ENCODE data around the gene ACOT2. TPM values are rescaled to one million over a fixed set of nuclear protein-coding genes. Genes with fewer than 3 reads are reported as not detected.
"Not testable (repeated sequence)": the region's sequence is repeated elsewhere in the genome, so short reads cannot be mapped to it uniquely, and the experiment has no call there.

The ACOT2 gene
- total and polyA plus RNA-seq, 12 donors, result 54.9 to 267 (median 153) TPM

DNA sequence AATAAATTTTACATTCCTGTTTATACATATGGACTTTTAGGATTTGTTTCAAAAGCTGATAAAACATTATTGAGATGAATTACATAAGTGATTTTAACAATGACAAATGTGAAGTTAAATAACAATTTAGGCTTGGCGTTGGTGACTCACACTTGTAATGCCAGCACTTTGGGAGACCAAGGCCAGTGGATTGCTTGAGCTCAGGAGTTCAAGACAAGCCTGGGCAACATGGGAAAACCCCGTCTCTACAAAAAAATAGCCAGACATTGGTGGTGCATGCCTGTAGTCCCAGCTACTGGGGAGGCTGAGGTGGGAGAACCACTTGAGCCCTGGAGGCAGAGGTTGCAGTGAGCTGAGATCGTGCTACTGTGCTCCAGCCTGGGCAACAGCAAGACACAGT is 7.4 kb downstream of the ACOT2 start:
- intact Hi-C loops (cut with DNase I), result no loop called here
- no peaks in the 10 kb centered on the region for H3K9me3 ChIP-seq
- no peak for DNase-seq

GRCh38 chr14:73577214-73577613 is 8.2 kb downstream of the ACOT2 start:
- peaks cover 0 to 70% (median 14%) of the 10 kb centered on the region in 9 donors for H3K36me3 ChIP-seq
- H3K9me3 ChIP-seq; DNase-seq; intact Hi-C loops (cut with DNase I); H3K4me3 ChIP-seq; H3K27ac ChIP-seq; H3K27me3 ChIP-seq; H3K4me1 ChIP-seq: not testable (repeated sequence)
- 100% methylated on average over 2 of the region's 2 CpGs for WGBS, 2 donors
- ATAC-seq, result peak in 7 of 8 donors; percentile 55 to 94 (median 85)

More for the DNA sequence above, 7.4 kb downstream of the ACOT2 start:
- no peak for ATAC-seq
- TF ChIP-seq, protein P1, sequence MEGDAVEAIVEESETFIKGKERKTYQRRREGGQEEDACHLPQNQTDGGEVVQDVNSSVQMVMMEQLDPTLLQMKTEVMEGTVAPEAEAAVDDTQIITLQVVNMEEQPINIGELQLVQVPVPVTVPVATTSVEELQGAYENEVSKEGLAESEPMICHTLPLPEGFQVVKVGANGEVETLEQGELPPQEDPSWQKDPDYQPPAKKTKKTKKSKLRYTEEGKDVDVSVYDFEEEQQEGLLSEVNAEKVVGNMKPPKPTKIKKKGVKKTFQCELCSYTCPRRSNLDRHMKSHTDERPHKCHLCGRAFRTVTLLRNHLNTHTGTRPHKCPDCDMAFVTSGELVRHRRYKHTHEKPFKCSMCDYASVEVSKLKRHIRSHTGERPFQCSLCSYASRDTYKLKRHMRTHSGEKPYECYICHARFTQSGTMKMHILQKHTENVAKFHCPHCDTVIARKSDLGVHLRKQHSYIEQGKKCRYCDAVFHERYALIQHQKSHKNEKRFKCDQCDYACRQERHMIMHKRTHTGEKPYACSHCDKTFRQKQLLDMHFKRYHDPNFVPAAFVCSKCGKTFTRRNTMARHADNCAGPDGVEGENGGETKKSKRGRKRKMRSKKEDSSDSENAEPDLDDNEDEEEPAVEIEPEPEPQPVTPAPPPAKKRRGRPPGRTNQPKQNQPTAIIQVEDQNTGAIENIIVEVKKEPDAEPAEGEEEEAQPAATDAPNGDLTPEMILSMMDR (IDR thresholded peaks at IDR 0.05), result no peak
- Histone ChIP-seq H3K4me1 (peaks cover 0 to 4% (median 0%) of the 10 kb centered on the region in 9 donors), H3K27me3 (no peaks in the 10 kb centered on the region), H3K27ac (no peak overlapping the region), H3K4me3 (no peak overlapping the region), H3K36me3 (peaks cover 0 to 70% (median 14%) of the 10 kb centered on the region in 9 donors)
- 81 to 98% methylated on average over 3 of the region's 3 CpGs for WGBS, 2 donors

- DNase-seq; H3K4me1 ChIP-seq; H3K4me3 ChIP-seq; H3K27ac ChIP-seq; intact Hi-C loops (cut with DNase I); H3K9me3 ChIP-seq; H3K27me3 ChIP-seq: not testable (repeated sequence)
- ATAC-seq, result peak in 1 of 8 donors; percentile 38
- peaks cover 0 to 44% (median 0%) of the 10 kb centered on the region in 9 donors for H3K36me3 ChIP-seq
- 87 to 91% methylated on average over 10 of the region's 11 CpGs for WGBS, 2 donors
Observed at GRCh38 chr14:73582102-73582979, 13.3 kb downstream of the ACOT2 start.

DNA sequence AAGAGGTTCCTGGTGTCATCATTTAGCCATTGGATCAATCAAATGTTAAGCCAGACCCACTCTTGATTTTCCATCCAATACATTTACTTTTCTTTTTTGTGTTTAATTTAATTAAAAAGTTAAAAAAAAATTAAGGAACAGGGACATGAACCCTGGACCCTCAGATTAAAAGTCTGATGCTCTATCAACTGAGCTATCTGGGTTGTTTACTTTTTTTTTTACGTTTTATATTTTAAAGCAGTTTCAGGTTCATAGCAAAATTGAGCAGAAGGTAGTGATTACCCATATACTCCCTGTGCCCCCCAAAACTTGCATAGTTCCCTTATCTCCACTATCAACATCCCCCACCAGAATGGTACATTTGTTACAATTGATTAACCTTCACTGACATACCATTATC is 19.7 kb downstream of the ACOT2 start:
- DNase-seq (no peak), ATAC-seq (no peak)
- intact Hi-C loops (cut with DNase I), result no loop called here
- H3K36me3 ChIP-seq, result no peaks in the 10 kb centered on the region
- no peaks in the 10 kb centered on the region for H3K9me3 ChIP-seq
- H3K4me3 ChIP-seq, result no peak overlapping the region
- no peak overlapping the region for H3K27ac ChIP-seq
- TF ChIP-seq, protein P1 (IDR thresholded peaks at IDR 0.05), result no peak
- no peaks in the 10 kb centered on the region for H3K27me3 ChIP-seq
- 87 to 93% methylated on average over 1 of the region's 1 CpG for WGBS, 2 donors
- H3K4me1 ChIP-seq, result peaks cover 0 to 9% (median 3%) of the 10 kb centered on the region in 9 donors

DNA sequence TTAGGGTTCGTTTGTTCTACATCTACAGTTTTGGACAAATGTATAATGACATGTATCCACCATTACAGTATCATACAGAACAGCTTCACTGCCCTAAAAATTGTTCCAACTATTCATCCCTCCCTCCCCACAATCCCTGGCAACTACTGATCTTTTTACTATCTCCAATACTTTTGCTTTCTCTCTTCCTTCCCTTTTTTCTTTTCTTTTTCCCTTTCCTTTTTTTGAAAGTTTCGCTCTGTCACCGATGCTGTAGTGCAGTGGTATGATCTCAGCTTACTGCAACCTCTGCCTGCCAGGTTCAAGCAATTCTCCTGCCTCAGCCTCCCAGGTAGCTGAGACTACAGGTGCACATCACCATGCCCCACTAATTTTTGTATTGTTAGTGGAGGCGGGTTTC is 20.1 kb downstream of the ACOT2 start:
- 90% methylated on average over 4 of the region's 4 CpGs for WGBS, 2 donors

GRCh38 chr14:73590673-73591004 is 21.6 kb downstream of the ACOT2 start:
- not testable (repeated sequence) for H3K27ac ChIP-seq

More for the DNA sequence above, 20.1 kb downstream of the ACOT2 start:
- no peak for DNase-seq
- no peak overlapping the region for H3K4me3 ChIP-seq
- H3K27ac ChIP-seq, result no peak overlapping the region
- intact Hi-C loops (cut with DNase I), result no loop called here
- no peaks in the 10 kb centered on the region for H3K9me3 ChIP-seq
- H3K4me1 ChIP-seq, result peaks cover 0 to 9% (median 3%) of the 10 kb centered on the region in 9 donors
- no peak for ATAC-seq
- H3K36me3 ChIP-seq, result no peaks in the 10 kb centered on the region
- TF ChIP-seq, protein P1 (IDR thresholded peaks at IDR 0.05), result no peak
- no peaks in the 10 kb centered on the region for H3K27me3 ChIP-seq

More at GRCh38 chr14:73590673-73591004, 21.6 kb downstream of the ACOT2 start:
- H3K27me3 ChIP-seq, H3K4me1 ChIP-seq, H3K4me3 ChIP-seq, DNase-seq, H3K36me3 ChIP-seq, H3K9me3 ChIP-seq, ATAC-seq: not testable (repeated sequence)
- WGBS, 2 donors, result 95 to 97% methylated on average over 32 of the region's 32 CpGs
- intact Hi-C loops (cut with DNase I), result loop anchor here in 1 of 10 donors (5.0 kb wide), 1 partner anchor 1003 kb away; no protein-coding TSS in a partner anchor
